HG03025 (cell line): ENCODE data around the gene AK3.
"Not testable (repeated sequence)": the region's sequence is repeated elsewhere in the genome, so short reads cannot be mapped to it uniquely, and the experiment has no call there.

Source experiments
- ATAC-seq: cut with Tn5 transposase; IDR thresholded peaks from one replicate; pipeline ENCODE4 v1.9.1; 2021; ENCODE audit warnings: mild to moderate bottlenecking, moderate library complexity; ENCODE audit not compliant: unreplicated experiment, low FRiP score

Gene AK3

DNA sequence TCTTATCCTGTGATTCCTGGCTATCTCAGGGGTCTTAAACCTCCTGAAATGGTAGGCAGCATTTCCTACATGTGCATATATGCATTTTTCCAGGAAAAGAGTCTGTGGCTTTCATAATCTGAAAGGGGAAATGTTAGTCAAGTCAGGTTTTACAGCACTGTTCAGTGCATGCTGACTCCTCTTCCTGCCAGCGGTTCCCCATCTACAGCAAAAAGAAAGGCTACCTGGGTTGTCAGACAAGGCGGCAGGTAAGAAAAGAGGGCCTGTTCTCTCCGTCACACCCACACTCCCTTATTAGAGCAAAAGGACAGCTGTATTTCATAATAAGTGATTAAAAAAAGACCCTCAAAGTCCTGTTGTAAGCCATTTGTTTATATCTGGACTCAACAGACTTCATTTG lies 70.4 kb downstream of the AK3 start:
- ATAC-seq = no peak

DNA sequence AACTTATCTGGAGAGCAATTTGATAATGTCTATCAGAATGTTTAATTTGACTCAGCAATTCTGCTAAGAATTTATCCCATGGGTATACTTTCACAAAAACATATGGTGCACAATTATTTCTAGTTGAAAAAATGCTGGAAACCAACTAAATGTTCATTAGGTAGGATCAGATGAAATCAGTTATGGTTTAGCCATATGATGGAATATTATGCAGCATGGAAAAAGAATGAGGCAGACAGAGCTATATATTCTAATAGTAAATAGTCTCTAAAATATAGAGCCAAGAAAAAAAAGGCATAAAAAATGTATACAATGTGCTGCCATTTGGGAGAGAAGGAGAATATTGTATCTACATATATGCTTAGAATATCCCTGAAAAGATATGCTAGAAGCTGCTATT lies 71.1 kb downstream of the AK3 start:
- ATAC-seq = no peak

DNA sequence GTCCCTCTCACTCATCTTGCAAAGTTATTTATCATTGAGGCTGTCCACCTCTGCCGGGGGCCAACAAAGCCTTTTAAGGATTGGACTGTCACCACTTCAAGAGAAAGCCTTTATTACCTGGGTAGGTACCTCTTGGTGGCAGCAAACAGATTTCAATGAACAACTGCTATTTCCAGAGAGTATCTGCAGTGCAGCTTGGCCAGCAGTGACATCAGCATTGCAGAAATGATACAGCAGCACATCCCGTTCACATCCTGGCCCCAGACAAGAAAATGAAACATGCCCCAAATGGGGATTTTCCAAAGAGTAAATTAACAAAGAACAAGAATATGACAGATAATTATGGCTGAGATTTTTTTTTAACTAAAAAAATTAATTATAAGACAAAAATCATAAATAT lies 72.4 kb downstream of the AK3 start:
- no peak for ATAC-seq

DNA sequence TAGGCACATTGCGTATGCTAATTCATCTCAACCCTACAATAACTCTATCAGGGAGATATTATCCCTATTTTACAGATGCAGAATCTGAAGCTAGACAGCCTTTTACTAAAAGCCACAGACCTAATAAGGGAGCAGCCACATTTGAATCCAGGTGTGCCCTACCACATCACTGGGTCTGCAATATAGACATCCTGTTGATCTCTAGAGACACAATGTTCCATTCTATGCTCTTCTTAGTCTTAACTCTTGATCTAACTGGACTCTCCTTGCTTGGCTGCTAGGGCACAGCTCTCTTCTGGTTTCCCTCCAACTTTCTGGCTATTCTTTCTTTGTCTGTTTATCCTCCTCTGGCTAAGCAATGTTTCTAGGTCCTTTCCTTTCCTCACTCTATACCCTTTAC lies 73.3 kb downstream of the AK3 start:
- ATAC-seq = no peak

DNA sequence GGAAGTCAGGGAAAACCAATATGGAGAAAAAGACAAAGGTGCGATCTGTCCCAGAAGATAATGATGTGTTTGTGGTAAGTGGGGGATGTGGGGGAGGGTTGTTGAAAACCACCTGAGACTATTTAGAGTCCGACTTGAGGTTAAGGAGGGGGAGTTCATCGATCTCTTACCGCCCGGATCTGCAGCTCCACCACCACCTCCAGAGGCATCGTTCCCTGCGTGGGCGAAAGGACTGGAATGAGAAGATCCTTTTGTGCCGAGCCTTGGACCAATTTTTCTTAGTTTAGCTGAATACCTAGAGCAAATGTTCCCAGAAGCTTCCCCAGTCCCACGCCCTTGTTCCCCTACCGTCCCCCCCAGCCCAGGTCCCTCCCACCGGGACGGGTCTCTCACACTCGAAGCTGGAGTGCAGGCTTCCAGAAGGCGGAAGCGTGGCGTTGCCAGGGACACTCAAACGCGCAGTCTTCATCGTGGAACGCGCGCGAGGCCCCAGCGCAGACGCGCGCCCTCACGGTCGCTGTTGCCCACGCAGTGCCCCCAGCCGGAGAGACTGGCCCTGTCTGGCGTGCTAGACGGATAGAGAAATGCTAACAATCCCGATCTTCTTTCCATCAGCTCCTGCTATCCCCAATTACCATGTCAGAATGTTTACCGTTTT lies 74.8 kb downstream of the AK3 start, which contains the start of gene SPATA6L:
Gene SPATA6L (minus strand): TSS at position 439 of the 658 bp plus-strand sequence. CDS start 230 bp downstream, at position 209.
- no peak for ATAC-seq

DNA sequence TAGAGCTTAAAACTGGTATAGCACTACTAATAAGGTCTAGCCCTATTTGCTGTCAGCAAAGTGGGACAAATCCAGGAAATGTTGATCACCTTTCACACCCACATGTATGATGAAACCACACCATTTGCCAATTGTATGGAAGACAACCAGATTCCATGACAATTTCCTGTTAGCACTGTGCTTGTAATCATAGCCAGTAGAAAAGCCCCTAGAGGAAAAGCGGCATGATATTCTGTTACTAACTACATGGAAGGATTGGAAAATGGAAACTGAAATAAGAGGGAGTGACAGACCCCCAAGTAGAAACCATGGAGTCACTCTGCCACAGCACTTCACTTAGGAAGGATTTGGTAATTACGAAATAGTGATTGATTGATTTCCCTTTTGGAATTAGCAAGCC lies 75.6 kb downstream of the AK3 start:
- no peak for ATAC-seq

DNA sequence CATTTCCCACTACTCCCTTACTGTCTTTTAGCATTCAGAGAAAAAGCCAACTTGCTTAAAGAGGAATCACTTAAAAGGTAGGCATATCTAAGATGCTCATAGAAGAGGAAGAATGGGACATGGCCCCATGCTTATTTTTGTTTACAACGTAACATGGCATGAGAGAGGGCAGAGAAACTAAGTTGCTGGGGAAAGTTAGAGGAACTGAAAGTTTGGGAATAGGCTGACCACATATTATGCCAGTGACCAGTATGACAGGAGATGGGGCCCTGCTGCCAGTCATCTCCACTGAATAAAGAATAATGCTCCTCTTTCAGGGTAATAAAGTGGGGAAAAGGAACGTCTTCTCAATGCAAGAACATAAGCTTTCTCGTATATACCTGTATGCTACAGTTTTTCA lies 77.0 kb downstream of the AK3 start:
- no peak for ATAC-seq

DNA sequence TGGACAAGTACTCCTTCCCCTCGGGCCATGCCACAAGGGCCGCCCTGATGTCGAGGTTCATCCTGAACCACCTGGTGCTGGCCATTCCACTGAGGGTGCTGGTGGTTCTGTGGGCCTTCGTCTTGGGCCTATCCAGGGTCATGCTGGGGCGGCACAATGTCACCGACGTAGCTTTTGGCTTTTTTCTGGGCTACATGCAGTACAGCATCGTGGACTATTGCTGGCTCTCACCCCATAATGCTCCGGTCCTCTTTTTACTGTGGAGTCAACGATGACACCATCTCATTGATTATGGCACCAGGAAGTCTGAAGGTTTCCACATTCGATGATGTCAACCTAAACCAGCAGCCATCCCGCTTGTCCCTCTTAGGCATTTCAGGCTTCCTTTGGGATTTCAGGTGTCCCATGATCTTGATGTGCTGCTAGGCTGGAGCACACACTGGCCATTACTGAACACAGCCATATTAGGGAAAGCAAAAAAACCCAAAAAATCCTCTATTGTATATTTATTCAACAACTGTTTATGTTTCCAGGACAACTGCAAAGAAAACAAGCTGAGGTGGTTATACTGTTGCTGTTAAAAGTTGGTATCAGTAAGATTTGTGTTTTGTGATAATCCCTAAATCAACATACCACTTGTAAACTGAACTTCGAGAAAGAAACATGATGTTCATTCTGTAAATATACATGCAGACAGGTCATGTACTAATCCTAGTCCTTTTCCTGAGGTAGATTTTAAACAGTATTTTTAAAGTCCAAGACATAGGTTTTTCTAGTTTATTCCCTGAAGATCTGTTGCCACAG lies 77.8 kb downstream of the AK3 start:
- ATAC-seq = no peak

DNA sequence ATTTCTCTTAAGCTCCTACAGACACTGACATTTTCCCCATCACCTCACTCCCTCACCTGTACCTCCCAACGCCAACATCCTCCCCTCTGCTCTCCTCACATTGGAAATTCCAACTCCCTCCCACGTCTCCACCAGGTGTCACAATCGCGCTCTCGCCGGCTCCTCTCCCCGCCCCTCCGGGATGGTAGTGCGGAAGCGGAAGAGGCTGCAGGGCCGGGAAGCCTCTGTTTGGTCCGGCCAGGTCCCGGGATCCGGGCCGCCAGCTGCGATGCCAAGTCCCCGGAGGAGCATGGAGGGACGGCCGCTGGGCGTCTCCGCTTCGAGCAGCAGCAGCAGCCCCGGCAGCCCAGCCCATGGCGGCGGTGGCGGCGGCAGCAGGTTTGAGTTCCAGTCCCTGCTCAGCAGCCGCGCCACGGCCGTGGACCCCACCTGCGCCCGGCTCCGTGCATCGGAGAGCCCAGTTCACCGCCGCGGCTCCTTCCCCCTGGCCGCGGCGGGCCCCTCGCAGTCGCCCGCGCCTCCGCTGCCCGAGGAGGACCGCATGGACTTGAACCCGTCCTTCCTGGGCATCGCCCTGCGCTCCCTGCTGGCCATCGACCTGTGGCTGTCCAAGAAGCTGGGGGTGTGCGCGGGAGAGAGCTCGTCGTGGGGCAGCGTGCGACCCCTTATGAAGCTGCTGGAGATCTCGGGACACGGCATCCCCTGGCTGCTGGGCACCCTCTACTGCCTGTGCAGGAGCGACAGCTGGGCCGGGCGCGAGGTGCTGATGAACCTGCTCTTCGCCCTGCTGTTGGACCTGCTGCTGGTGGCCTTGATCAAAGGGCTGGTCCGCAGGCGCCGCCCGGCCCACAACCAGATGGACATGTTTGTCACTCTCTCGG lies 78.7 kb downstream of the AK3 start, which contains the start of gene PLPP6:
Gene PLPP6 (plus strand): TSS at position 187 of the 881 bp plus-strand sequence. CDS start 82 bp downstream, at position 269.
- peak; percentile 85 for ATAC-seq

DNA sequence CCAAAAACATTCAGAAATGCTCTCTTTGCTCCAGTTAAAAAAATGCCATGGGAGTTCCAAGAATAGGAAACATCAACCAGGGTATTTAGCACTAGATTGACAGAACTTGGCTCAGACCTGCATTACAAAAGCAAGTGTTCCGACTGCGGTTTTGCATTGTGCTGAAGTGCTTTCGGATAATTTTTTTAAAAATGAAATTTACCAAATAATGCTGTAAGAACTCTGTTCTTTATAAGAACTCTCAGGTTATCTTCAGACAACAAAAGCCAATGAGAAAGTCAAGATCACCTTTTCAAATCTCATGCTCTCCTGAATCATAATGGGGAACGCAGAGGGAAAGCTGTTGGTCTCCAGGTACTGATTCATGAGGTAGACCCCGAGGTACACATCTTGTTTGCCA lies 79.4 kb downstream of the AK3 start:
- no peak for ATAC-seq

DNA sequence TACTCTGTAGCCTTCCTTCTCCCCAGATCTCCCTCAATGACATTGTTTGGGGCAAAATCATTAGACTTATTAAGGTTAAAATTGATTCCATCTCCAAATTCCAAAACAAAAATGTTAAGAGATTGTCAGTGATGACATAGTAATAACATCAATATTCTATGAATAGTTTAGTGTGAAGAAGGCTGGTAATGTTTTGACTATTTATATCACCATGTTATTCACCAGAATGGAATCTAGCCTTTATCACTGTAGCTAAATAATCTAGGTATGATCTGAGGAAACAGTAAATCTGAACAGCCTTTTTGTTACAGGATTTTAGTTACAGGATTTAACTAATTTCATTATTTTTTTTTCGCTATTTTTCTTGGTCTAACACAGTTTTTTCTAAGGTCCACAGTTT lies 79.8 kb downstream of the AK3 start:
- ATAC-seq = no peak

DNA sequence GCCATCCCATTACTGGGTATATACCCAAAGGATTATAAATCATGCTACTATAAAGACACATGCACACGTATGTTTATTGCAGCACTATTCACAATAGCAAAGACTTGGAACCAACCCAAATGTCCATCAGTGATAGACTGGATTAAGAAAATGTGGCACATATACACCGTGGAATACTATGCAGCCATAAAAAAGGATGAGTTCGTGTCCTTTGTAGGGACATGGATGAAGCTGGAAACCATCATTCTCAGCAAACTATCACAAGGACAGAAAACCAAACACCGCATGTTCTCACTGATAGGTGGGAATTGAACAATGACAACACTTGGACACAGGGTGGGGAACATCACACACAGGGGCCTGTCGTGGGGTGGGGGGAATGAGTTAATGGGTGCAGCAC lies 80.3 kb downstream of the AK3 start:
- ATAC-seq = not testable (repeated sequence)
